Hepatic stellate cell (primary cell): ENCODE data around the gene PFKL.
A peak's percentile ranks its signal among the peaks of the same experiment; 100 is the strongest.
"Not testable (repeated sequence)": the region's sequence is repeated elsewhere in the genome, so short reads cannot be mapped to it uniquely, and the experiment has no call there.

Experiments
- DNase-seq: peaks from one replicate; pipeline ENCODE4 v3.0.0; 2011; ENCODE audit warnings: low spot score

The PFKL gene

DNA sequence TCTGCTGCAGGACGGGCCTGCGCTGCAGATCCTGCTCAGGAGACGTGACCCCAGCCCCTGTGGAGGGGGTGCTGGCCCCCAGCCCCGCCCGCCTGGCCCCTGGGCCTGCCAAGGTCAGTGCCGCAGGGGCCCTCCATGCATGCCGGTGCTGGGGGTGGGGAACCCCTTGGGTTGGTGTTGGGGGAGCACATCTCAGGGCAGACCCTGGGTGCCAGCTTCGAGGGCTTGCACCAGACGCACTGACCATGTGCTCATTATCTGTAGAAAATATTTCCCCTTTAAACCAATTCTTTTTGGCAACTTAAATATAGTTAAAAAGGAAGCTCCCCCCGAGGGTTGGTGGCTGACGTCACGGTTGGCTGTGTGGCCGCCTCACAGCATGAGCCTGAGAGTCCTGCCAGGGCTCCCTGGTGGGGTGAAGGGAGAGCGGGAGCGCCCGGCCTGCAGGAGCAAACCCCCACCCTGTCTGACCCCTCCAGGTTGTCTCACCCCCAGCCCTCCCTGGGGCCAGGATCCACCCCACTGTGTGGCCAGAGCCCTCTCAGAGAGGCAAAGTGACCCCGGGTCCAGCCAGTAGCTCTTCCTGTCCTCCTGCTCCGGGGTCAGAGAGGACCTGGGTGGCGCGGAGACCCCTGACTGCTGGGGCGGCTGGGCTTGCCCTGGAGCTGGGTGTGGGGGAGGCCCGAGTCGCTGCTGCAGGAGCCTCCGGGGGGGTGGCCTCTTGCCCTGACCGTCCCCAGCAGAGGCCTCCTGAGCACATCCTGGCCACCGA, 5.3 kb upstream of the PFKL start:
- peak; percentile 62 for DNase-seq

DNA sequence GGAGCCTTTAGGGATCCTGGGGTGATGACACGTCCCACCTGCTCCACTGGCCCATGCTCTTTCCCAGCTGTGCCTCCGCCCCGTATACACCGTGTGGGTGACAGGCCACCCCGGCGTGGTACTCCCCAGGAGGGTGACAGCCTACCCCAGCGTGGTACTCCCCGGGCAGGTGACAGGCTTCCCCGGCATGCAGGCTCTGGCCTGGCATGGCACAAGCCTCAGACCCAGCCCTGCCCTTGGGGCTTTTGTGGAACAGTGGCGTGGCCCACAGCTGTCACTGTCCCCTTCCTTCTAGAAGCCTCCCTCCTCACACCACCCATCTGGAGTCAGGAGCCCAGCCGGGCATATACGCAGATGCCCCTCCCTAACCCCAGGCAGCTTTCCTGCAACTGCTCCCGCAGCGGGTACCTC, 4.7 kb upstream of the PFKL start:
- DNase-seq = no peak

DNA sequence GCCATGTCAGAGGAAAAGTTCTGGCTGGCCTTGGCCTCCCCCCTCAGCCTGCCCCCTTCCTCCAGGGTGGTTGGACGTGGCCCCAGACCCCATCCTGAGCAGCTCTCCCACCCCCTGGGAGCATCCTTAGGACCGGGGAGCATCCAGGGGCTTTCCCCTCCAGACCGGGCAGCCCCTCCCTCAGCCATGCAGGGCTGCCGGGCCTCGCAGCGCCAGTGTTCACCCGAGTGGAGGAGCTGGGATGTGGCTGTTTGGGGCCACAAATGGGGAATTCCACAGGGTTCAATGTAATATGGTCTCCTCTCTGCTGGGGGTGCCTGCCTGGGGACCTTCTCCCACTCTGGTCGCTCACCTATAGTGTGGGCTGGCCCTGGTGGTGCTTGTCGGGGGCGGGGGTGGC, 4.2 kb upstream of the PFKL start:
- DNase-seq = no peak

DNA sequence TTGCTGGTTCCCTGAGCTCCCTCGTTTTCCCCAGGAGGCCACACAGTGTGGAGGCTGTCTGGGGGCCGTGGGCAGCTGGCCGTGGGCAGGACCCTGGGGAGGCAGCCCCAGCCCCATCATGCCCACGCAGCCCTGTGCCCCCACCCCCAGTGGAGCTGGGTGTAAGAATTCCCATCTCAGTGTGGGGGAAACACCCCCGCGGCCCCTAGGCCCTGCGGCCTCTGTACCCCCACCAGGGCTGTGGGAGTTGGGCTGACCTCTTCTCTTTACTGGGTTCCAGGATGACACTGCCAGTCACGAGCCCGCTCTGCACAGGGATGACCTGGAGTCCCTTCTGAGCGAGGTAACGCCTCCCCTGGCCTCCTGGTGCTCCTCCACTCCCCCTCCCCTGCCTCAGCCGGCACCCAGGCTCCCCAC, 3.7 kb upstream of the PFKL start:
- DNase-seq = no peak

DNA sequence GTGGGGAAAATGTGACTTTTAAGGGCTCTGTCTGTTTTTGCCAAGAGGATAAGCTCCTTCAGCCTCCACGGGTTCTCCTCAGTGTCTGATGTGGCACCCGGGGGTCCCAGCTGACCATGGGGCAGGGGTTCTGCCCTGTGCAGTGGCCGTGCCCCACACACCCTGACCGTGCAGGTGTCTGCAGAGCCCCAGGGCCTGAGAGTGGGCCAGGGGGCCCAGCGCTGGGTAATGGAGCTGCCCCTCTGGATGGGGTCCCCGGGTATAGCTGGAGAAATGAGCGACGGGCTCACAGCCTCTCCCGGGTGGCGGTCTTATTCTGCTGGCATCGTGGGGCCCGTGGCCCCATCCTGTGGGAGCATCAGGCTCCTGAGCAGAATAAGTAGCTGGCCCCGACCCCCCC, 2.9 kb upstream of the PFKL start:
- DNase-seq = no peak

DNA sequence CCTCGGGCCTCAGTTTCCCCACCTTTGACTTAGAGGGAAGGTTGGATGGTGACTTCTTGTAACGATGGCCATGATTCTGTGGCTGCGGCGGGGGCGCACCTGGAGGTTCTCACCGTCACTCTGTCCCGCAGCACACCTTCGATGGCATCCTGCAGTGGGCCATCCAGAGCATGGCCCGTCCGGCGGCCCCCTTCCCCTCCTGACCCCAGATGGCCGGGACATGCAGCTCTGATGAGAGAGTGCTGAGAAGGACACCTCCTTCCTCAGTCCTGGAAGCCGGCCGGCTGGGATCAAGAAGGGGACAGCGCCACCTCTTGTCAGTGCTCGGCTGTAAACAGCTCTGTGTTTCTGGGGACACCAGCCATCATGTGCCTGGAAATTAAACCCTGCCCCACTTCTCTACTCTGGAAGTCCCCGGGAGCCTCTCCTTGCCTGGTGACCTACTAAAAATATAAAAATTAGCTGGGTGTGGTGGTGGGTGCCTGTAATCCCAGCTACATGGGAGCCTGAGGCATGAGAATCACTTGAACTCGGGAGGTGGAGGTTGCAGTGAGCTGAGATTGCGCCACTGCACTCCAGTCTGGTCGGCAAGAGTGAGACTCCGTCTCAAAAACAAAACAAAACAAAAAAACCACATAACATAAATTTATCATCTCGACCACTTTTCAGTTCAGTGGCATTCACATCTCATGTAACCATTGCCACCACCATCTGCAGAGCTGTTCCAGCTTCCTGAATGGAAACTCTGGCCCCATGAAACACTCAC, 2.1 kb upstream of the PFKL start:
- DNase-seq = peak; percentile 95

DNA sequence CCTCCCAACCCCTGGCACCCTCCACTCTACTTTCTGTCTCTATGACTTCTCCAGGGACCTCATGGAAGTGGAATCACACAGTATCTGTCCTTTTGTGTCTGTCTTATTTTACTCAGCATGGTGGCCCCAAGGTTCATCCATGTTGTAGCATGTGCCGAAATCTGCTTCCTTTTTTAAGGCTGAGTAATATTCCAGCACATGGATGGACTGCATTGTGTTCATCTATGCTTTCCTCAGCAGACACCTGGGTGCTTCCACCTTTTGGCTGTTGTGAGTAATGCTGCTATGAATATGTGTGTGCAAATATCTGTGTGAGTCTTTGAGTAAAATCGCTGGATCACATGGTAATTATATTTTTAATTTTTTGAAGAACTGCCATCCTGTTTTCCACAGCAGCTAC, 1.6 kb upstream of the PFKL start:
- no peak for DNase-seq

DNA sequence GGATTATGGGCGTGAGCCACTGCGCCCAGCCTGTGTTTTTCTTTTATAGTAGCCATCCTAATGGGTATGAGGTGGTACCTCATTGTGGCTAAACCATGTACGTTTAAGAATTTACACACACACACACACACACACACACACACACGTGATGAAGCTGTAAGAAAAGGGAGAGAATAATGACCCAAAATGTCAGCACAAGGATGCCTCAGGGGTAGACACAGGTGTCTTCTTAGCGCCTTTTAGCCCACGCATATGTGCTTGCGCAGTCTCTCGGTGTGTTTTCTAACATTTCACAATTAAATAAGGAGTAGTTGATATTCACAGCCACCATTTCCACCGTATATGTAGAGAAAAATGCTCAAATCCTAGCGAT, 782 bp upstream of the PFKL start:
- DNase-seq = no peak

DNA sequence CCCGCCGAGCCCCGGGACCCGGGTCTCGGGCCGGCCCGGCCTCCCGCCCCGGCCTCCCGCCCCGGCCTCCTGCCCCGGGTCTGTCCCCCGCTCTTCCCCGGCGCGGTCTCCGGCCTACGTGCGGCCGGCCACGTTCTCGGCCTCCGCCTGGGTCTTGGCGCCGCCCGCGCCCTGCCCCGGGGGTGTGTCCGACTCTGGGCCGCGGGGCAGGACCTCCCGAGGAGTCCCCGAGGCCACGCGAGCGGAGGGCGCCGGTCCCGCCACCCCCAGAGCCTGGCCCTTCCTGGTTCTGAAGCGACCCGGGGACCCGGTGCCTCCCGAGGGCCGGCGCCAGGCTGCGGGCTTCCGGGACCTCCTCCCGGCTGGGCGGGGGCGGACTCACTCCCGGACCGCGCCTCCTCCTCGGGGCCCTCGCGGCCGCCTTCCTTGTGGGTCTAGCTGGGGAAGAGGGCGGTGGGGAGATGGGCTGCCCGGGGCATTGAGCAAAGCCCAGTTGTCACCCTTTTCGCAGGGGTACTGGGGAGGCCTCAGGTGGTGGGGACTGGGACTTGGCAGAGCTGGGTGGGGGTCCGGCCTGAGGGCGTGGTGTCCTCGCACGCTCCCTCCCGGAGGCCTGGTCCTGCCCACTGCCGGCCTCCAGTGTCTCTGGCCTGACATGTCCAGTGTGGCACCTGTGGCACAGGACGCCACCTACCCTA, 558 bp downstream of the PFKL start:
- peak; percentile 90 for DNase-seq

DNA sequence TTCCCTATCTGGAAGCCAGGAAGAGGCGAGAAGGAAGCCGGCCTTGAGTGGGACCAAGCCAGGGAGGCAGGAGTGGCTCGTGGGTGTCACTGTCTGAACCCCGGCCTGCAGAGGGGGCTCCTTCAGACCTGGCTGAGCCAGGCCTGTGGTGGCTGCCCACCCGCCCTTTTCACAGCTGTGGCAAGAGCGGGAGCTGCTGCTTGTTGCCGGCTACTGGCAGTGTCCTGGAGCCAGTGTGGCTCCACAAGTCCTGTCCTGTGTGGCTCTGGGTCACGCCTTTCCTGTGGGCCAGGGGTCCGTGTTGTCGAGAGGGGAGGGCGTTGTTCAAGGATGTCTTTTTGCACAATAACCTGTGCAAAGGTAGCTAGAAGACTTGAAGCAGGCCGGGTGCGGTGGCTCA, 1.3 kb downstream of the PFKL start:
- DNase-seq = no peak

DNA sequence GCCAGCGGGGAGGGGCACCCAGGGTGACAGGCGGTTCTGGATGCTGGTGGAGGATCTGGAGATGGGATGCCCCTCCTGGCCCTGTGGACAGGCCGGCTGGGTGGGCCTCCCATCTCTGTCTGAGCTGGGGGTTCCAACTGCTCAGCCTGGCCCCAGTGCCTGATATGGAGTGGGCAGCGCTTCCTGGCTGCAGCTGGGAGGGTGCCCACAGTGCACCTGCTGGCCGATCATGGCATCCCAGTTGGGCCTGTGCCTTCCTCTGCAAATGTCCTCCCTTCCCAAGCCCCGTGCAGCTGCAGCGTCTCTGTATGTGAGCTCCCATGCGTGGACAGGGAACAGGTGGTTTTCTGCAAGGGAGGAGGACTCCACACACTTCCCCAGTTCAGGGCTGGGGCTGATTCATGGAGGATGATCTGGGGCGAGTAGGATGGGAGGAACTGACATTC, 2.1 kb downstream of the PFKL start:
- no peak for DNase-seq

DNA sequence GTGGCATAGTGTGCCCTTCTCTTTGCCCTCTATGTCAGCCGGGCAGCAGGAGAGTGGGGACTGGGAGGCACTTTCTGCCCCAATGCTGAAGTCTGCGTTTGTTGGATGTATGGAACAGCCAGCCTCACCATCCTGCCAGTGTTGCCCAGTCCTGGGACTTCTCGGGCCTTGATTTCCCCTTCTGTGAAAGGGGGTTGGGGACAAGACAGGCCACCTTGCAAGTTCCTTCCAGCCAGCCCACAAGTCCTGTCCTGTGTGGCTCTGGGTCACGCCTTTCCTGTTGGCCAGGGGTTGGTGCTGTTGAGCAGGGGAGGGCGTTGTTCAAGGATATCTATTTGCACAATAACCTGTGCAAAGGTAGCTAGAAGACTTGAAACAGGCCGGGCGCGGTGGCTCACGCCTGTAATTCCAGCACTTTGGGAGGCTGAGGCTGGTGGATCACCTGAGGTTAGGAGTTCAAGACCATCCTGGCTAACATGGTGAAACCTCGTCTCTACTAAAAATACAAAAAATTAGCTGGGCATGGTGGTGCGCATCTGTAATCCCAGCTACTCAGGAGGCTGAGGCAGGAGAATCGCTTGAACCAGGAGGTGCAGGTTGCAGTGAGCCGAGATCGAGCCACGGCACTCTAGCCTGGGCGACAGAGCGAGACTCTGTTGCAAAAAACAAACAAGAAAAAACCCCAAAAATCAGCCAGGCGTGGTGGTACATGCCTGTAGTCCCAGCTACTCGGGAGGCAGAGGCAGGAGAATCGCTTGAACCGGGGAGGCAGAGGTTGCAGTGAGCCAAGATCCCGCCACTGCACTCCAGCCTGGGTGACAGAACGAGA, 2.9 kb downstream of the PFKL start:
- DNase-seq = not testable (repeated sequence)

DNA sequence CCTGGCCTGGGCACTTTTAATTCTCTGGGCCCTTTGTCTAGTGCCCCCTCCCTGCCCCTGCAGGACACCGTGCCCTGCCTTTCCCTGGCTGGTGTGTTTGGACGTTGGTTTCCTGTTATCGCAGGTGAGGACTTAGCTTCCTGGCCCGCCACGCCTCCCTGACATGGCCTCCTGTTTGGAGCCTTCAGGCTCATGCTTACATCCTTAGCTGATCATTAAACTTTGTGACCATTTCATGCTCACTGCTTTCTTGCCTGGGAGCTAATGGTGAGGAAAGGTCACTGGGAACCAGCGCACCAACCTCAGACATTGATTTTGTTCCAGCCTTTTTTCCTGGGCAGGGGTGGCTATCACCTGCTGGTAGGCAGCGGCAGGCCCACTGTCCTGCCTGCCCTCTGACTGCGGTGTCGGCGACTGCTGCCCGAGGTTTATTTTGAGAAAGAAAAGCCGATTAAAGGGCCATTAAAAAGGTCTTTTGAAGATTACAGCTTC, 3.7 kb downstream of the PFKL start:
- DNase-seq = no peak

DNA sequence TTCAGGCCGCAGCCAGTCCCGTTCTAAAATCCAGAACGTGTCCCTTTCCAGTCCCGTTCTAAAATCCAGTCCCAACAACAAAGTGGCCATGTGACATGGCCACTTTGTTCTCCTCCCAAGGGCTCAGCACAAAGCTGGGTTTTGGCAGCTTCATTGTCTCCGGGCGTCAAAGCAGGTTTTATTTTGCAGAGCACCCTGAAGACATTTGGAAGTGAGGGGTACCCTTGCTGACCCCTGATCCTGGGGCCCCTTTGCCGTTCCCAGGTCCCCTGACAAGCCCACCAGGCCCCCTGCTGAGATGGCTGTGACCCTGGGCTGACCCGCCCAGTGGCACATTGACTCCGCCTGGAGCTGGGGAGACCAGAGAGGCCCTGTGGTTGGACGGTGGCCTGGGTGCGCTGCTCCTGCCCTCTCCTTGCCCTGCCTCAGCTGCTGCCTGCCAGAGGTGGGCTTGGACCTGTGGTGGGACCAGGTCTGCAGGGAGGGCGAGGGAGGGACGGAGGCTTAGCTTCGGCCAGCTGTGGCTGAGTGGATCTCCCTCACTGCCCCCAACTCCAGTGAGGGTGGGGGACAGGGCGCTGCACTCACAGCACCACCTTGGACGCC, 4.3 kb downstream of the PFKL start:
- no peak for DNase-seq

DNA sequence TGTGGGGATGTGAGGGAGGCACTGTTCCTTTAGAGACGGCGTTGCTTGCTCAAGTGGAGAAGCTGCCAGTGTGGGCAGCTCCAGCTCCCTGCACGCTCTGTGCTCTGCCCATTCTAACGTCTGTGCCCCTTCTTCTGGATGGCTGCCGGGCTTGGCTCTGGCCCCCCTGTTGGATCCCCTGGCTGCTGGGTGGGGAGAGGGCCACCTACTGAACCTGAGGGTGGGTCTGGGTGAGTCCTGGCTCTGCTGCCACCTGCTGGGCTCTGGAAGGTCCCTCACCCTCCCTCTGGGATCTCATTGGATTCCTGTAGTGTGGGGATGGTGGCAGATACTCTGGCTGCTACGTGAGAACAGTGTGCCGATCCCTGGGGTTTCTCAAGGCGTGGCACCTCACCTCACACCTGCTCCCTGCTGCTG, 5.0 kb downstream of the PFKL start:
- peak; percentile 76 for DNase-seq

DNA sequence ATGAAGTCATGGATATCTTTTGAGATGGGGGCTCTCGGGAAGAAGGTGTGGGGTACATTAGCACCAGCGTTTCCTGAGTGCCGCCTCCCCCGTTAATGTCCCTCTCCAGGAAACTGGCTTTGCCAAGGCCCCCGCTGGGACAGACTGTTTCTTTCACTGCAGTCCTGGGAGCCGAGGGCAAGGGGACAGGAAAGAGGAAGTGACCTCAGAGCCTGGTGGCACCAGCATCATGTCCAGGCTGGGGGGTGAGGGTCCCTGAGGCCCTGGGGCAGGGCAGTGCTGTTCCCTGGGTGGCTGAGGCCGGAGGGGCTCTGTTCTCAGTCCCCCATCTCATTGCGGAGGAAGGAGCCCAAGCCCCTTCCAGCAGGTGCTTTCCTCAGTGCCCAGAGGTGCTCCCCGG, 5.8 kb downstream of the PFKL start:
- no peak for DNase-seq

DNA sequence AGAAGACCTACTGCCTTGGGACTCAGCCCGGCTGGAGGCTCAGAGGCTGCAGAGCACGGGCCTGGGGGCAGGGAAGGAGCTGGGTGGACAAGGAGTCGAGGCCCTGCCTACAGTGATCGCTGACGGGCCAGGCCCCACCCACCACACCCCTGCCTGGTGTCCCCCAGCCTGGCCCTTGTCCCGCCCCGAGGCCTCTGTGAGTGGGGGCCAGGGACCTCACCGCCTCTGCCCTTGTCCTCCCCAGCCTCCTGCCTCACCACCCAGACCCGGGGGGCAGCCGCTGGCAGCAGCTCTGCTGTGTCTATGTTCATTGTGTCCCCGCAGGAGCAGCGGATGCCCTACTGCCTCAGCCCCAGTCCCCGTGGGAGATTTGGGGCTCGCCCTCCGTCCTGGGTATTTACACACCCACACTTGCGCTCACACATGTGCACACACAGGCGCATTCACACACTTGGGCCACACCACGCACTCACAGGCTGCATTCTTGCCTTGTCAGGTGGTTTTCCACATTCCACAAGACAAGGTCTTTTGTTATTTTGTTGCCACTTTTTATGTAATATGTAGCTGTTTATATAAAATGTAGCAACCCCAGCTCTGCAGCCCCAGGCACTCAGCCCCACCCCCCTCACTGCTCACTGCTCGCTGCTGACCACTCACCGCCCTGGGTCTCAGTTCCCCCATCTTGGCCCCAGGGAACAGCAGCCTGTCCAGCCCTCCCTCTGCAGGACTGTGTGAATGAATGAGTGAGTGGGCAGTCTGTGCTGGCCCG, 7.3 kb downstream of the PFKL start:
- DNase-seq = no peak

DNA sequence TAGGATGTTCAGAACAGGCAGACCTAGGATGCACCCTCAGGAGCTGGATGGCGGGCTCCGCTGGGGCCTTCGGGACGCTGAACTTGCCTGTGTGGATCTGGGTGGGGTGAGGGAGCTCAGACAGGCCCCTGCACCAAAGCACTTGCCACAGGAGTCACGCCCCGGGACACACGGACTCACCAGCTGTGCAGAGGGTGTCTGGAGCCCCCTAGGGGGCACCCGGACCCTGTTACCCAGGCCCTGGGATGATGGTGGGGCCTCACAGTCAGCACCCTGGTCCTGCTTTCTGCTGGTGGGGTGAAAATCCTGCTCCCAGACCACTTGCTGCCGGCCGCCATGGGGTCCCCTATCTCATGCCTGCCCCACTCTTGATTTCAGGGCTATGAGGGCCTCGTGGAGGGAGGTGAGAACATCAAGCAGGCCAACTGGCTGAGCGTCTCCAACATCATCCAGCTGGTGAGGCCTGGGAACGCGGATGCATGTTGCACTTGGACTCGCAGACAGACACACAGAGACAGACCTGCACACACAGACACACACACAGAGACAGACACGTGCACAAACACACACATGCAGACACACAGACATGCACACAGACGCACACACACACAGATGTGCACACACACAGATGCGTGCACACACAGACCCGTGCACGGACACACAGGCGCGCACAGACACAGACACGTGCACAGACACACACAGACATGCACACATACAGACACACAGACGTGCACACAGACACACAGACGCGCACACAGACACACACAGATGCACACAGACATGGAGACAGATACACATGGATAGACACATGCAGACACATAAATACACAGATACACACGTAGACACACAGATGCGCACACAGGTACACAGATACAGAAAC, 11.0 kb downstream of the PFKL start:
- DNase-seq = no peak

DNA sequence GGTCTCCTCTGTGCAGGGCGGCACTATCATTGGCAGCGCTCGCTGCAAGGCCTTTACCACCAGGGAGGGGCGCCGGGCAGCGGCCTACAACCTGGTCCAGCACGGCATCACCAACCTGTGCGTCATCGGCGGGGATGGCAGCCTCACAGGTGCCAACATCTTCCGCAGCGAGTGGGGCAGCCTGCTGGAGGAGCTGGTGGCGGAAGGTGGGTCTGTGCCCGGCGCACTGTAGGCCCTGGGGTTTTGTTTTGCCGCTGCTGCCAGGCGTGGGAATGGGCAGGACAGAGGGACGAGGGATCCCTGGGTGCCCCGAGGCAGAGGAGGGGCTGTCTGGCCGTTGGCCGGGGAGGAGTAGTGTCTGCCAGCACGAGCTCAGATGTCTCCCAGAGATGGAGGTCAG, 12.2 kb downstream of the PFKL start:
- no peak for DNase-seq

DNA sequence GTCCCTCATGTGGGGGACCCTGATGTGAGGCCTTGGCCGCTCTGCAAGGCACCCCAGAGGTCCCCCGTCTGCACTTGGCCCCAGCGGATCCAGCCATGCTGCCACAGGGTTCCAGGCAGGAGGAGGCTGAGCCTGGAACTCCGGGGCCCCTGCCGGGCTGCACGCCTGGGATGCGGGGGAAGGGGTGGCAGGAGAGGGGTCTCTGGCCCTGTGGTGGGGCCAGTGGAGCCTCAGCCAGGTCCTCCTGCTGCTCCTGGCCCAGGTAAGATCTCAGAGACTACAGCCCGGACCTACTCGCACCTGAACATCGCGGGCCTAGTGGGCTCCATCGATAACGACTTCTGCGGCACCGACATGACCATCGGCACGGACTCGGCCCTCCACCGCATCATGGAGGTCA, 12.9 kb downstream of the PFKL start:
- no peak for DNase-seq
